Heart left ventricle (tissue), 13 donors: Measurements from ENCODE around the gene TIFAB.

ENCODE experiments used
- POLR2A ChIP-seq, 2 donors: fragments of 450-650 bp; IDR thresholded peaks; one replicate each; pipeline ENCODE4 v1.6.1; 2017; ENCODE audit warnings: antibody characterized with exemption in 2 of 2, mild to moderate bottlenecking in 2 of 2, moderate library complexity in 2 of 2
- TF ChIP-seq, protein P1 (sequence below), 12 donors: fragments of 200-600 bp; sonication (generic) in 4 of 12; IDR thresholded peaks; one replicate each; pipeline versions ENCODE4 v1.5.0 to v1.8.0; 2018 to 2022; ENCODE audit warnings: antibody characterized with exemption in 12 of 12, mild to moderate bottlenecking in 5 of 12
- donor health status: ischemic (EF 13 %, LVEDD 7.1; RV severe dilation, severe dysfunction).
- donor health status: DM: no; HTN: yes; CAD: no.
- donor health status: DM: no; HTN: no; CAD: no.
- donor health status: ischemic (EF 25% LVEDD 6.9; RV normal size, moderate dysfunction).
- donor health status: ischemic (EF 25% LVEDD 5.7; RV mildly dilated, moderate dysfunction).
- donor health status: ischemic (EF 35%, LVEDD 5.7; RV mildly dilated, moderate dysfunction).
- donor health status: nonischemic (EF 11% LVEDD 7.7; RV severe dilation, severe dysfunction).
- donor health status: DM: yes; HTN: yes; CAD: no.
- donor health status: PGD.
- donor health status: ischemic (EF 29% LVEDD 5.4; RV normal size, mild dysfunction).
- donor health status: nonischemic (EF 23%, LVEDD 6.1; RV moderate dilation, normal function).

DNA sequence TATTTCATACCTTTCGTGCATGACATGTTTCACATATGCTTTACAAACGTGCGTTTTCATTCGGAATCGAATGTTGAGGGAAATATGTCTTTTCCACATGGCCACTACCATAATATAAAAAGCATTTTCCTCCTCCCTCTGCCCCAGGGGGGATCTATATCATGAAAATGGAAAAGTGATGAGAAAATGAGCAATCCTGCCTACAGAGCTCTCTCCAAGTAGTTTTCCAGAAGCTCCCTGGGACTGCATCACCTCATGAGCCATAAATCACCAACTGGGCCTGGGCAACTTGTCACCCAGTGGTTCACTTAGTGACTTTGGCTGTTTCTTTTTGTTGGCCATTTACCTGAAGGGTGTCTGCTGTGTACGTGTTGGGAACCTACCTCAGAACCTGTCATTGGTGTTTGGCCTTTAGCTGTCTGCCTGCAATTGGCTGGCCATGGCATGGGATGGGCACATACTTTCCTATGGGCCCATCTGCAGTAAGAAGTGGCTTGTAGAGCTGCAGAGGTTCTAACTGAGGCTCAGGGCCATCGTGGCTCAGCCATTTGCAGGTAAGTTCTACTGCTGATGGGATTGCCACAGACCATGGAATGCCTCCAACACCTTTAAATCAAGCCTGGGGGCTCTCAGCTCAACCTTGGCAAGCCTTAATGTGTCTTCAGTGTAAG is 9.5 kb upstream of the TIFAB start:
- TF ChIP-seq, protein P1, sequence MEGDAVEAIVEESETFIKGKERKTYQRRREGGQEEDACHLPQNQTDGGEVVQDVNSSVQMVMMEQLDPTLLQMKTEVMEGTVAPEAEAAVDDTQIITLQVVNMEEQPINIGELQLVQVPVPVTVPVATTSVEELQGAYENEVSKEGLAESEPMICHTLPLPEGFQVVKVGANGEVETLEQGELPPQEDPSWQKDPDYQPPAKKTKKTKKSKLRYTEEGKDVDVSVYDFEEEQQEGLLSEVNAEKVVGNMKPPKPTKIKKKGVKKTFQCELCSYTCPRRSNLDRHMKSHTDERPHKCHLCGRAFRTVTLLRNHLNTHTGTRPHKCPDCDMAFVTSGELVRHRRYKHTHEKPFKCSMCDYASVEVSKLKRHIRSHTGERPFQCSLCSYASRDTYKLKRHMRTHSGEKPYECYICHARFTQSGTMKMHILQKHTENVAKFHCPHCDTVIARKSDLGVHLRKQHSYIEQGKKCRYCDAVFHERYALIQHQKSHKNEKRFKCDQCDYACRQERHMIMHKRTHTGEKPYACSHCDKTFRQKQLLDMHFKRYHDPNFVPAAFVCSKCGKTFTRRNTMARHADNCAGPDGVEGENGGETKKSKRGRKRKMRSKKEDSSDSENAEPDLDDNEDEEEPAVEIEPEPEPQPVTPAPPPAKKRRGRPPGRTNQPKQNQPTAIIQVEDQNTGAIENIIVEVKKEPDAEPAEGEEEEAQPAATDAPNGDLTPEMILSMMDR (IDR thresholded peaks at IDR 0.05): no peak
- TF ChIP-seq POLR2A (IDR thresholded peaks at IDR 0.05): no peak
